WTC11 (cell line): ENCODE measurements around the gene CYP27A1. TPM values are rescaled to one million over a fixed set of nuclear protein-coding genes. Genes with fewer than 3 reads are reported as not detected.
A peak's percentile ranks its signal among the peaks of the same experiment; 100 is the strongest.

Source experiments
- ATAC-seq: fragments of 200-7000 bp; cut with Tn5 transposase; 2 replicates; pipeline ENCODE4 v1.10.0; 2021; ENCODE audit warnings: mild to moderate bottlenecking, moderate library complexity
- CTCF ChIA-PET: fragments of 300-600 bp; sonication (Branson Sonifier 250); formaldehyde crosslinking; loops from one replicate; lab custom pipeline; 2021; ENCODE audit warnings: antibody characterized with exemption; lab: Charles Lee
- POLR2A ChIA-PET: fragments of 350-600 bp; sonication (Branson Sonifier 250); formaldehyde crosslinking; loops from one replicate; lab custom pipeline; 2021; ENCODE audit warnings: antibody characterized with exemption; lab: Charles Lee
- DNase-seq: peaks from one replicate; pipeline ENCODE4 v3.0.0; 2021; ENCODE audit warnings: low spot score
- H3K27ac Mint-ChIP-seq: 2 replicates; pipeline ENCODE4 v1.8.0; 2021; ENCODE audit warnings: mixed read lengths
- H3K27me3 Mint-ChIP-seq: 2 replicates; pipeline ENCODE4 v1.8.0; 2021; ENCODE audit warnings: low read depth, mild to moderate bottlenecking, moderate library complexity, mixed read lengths
- H3K36me3 Mint-ChIP-seq: 2 replicates; pipeline ENCODE4 v1.8.0; 2021; ENCODE audit warnings: mixed read lengths
- H3K4me1 Mint-ChIP-seq: 2 replicates; pipeline ENCODE4 v1.8.0; 2022; ENCODE audit warnings: mixed read lengths
- H3K4me3 Mint-ChIP-seq: 2 replicates; pipeline ENCODE4 v1.8.0; 2021; ENCODE audit warnings: mild to moderate bottlenecking, moderate library complexity, mixed read lengths
- H3K9me3 Mint-ChIP-seq: 2 replicates; pipeline ENCODE4 v1.8.0; 2021; ENCODE audit warnings: mixed read lengths
- ERG ChIP-seq: fragments of 250-450 bp; sonication (Bioruptor Pico); IDR thresholded peaks from 2 replicates; pipeline ENCODE4 v1.8.0; 2021; ENCODE audit warnings: mild to moderate bottlenecking
- GABPB1 ChIP-seq: sonication (generic); formaldehyde crosslinking; IDR thresholded peaks from 2 replicates; pipeline ENCODE4 v1.8.1; 2023; ENCODE audit warnings: mild to moderate bottlenecking, missing genetic modification reagents
- NFYB ChIP-seq: sonication (generic); formaldehyde crosslinking; conservative IDR thresholded peaks from 2 replicates; pipeline ENCODE4 v1.8.0; 2022; ENCODE audit warnings: low read depth, missing genetic modification reagents
- RORB ChIP-seq: fragments of 250-450 bp; sonication (Bioruptor Pico); IDR thresholded peaks from 2 replicates; pipeline ENCODE4 v1.9.0; 2021; ENCODE audit warnings: mild to moderate bottlenecking
- total RNA-seq: library from RNA; stranded (reverse); gene quantifications from 3 replicates; pipeline ENCODE4 v1.2.3, GENCODE V29; 2021
- TF ChIP-seq, protein P1 (sequence below): fragments of 250-450 bp; sonication (Bioruptor Pico); IDR thresholded peaks from 2 replicates; pipeline ENCODE4 v1.9.0; 2021; ENCODE audit warnings: mild to moderate bottlenecking
- TF ChIP-seq, protein P2 (sequence below): sonication (generic); formaldehyde crosslinking; IDR thresholded peaks from 2 replicates; pipeline ENCODE4 v1.8.1; 2022; ENCODE audit warnings: missing genetic modification reagents, borderline replicate concordance
- TF ChIP-seq, protein P3 (sequence below): sonication (generic); formaldehyde crosslinking; IDR thresholded peaks from 2 replicates; pipeline ENCODE4 v1.8.1; 2023; ENCODE audit warnings: mild to moderate bottlenecking, missing genetic modification reagents, borderline replicate concordance
- TF ChIP-seq, protein P4 (sequence below): sonication (generic); formaldehyde crosslinking; IDR thresholded peaks from 2 replicates; pipeline ENCODE4 v1.8.0; 2023; ENCODE audit warnings: mild to moderate bottlenecking, missing genetic modification reagents

Gene CYP27A1
- total RNA-seq, 1 experiment from 2014 or later: 5.6 TPM

DNA sequence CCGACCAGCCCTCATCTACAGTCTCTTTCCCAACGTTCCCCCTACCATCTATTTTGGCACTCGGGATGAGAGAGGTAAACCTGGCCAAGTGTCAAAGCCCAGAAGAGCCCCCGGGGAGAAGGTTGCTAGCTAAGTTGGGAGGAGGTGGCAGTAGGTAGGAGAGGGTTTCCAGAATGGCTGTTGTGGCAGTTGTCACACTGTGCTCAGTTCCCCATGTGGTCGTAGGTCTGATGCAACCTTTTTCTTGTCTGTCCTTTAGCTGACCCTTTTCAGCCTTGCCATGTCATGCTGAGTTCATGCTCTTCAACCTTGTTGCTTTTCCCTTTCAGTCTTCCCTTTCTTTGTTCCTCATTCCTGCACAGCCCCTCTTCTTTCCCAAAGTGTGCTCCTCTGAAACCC, 36.8 kb upstream of the CYP27A1 start:
- DNase-seq: no peak
- ATAC-seq: no peak
- TF ChIP-seq RORB (CRISPR knock-in tag) (no peak), GABPB1 (CRISPR knock-in tag) (peak; percentile 94)
- TF ChIP-seq, protein P1, sequence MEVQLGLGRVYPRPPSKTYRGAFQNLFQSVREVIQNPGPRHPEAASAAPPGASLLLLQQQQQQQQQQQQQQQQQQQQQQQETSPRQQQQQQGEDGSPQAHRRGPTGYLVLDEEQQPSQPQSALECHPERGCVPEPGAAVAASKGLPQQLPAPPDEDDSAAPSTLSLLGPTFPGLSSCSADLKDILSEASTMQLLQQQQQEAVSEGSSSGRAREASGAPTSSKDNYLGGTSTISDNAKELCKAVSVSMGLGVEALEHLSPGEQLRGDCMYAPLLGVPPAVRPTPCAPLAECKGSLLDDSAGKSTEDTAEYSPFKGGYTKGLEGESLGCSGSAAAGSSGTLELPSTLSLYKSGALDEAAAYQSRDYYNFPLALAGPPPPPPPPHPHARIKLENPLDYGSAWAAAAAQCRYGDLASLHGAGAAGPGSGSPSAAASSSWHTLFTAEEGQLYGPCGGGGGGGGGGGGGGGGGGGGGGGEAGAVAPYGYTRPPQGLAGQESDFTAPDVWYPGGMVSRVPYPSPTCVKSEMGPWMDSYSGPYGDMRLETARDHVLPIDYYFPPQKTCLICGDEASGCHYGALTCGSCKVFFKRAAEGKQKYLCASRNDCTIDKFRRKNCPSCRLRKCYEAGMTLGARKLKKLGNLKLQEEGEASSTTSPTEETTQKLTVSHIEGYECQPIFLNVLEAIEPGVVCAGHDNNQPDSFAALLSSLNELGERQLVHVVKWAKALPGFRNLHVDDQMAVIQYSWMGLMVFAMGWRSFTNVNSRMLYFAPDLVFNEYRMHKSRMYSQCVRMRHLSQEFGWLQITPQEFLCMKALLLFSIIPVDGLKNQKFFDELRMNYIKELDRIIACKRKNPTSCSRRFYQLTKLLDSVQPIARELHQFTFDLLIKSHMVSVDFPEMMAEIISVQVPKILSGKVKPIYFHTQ (CRISPR knock-in tag): no peak
- TF ChIP-seq, protein P2, sequence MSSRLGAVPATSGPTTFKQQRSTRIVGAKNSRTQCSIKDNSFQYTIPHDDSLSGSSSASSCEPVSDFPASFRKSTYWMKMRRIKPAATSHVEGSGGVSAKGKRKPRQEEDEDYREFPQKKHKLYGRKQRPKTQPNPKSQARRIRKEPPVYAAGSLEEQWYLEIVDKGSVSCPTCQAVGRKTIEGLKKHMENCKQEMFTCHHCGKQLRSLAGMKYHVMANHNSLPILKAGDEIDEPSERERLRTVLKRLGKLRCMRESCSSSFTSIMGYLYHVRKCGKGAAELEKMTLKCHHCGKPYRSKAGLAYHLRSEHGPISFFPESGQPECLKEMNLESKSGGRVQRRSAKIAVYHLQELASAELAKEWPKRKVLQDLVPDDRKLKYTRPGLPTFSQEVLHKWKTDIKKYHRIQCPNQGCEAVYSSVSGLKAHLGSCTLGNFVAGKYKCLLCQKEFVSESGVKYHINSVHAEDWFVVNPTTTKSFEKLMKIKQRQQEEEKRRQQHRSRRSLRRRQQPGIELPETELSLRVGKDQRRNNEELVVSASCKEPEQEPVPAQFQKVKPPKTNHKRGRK (CRISPR knock-in tag): no peak
- H3K27ac Mint-ChIP-seq: no peak overlapping the region
- CTCF ChIA-PET: interaction anchor here (1.2 to 2.0 kb wide), 3 partner anchors 35 to 102 kb away, joined by 3 to 5 read pairs (median 3); no protein-coding TSS in a partner anchor
- no peaks in the 10 kb centered on the region for H3K27me3 Mint-ChIP-seq
- POLR2A ChIA-PET: no interaction called here
- no peaks in the 10 kb centered on the region for H3K4me1 Mint-ChIP-seq
- H3K36me3 Mint-ChIP-seq: peaks cover 69% of the 10 kb centered on the region
- H3K4me3 Mint-ChIP-seq: no peak overlapping the region
- no peaks in the 10 kb centered on the region for H3K9me3 Mint-ChIP-seq

DNA sequence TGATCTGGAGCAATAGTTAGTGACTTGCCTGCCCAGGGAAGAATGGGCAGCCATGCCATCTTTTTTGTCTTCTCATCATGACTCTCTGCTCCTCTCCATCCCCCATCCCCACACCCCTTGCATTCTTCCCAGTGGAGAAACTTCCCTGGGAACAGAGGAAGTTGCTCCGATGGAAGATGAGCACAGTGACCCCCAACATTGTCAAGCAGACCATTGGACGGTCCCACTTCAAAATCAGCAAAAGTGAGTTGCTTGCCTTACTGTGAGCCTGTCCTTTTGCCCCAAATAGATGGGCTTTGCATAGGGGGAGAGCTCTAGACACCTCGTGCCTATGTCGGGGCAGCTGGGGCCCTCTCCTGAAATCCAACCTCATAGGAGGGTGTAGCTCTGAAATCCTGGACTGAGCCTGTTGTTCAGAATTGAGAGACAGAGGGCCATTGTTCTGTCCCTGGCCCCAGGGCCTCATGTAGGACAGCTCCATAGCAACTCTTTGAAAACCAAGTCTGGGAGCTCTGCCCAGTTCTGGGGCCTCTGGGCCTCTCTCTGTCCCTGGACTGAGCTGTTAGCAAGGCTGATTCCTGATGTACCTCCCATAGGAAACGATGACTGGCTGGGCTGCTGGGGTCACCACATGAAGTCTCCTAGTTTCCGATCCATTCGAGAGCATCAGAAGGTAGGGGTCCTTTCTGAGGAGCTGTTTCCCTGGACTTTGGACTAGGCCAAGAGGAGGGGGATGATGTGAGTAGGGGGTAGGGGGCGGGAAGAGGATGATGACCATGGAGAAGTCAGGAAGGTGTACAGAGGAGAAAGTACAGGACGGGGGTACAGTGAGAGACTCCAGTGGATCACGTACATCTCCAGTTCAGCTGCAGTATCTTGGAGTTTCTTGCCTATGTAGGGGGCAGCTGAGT, 36.1 kb upstream of the CYP27A1 start:
- ChIA-PET POLR2A (no interaction called here), CTCF (interaction anchor here (0.7 to 2.0 kb wide), 4 partner anchors 18 to 102 kb away, joined by 3 to 6 read pairs (median 4); no protein-coding TSS in a partner anchor)
- no peaks in the 10 kb centered on the region for H3K4me1 Mint-ChIP-seq
- no peak overlapping the region for H3K4me3 Mint-ChIP-seq
- H3K27me3 Mint-ChIP-seq: no peaks in the 10 kb centered on the region
- no peak overlapping the region for H3K27ac Mint-ChIP-seq
- DNase-seq (no peak), ATAC-seq (no peak)
- TF ChIP-seq, protein P3, sequence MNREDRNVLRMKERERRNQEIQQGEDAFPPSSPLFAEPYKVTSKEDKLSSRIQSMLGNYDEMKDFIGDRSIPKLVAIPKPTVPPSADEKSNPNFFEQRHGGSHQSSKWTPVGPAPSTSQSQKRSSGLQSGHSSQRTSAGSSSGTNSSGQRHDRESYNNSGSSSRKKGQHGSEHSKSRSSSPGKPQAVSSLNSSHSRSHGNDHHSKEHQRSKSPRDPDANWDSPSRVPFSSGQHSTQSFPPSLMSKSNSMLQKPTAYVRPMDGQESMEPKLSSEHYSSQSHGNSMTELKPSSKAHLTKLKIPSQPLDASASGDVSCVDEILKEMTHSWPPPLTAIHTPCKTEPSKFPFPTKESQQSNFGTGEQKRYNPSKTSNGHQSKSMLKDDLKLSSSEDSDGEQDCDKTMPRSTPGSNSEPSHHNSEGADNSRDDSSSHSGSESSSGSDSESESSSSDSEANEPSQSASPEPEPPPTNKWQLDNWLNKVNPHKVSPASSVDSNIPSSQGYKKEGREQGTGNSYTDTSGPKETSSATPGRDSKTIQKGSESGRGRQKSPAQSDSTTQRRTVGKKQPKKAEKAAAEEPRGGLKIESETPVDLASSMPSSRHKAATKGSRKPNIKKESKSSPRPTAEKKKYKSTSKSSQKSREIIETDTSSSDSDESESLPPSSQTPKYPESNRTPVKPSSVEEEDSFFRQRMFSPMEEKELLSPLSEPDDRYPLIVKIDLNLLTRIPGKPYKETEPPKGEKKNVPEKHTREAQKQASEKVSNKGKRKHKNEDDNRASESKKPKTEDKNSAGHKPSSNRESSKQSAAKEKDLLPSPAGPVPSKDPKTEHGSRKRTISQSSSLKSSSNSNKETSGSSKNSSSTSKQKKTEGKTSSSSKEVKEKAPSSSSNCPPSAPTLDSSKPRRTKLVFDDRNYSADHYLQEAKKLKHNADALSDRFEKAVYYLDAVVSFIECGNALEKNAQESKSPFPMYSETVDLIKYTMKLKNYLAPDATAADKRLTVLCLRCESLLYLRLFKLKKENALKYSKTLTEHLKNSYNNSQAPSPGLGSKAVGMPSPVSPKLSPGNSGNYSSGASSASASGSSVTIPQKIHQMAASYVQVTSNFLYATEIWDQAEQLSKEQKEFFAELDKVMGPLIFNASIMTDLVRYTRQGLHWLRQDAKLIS (CRISPR knock-in tag): no peak
- TF ChIP-seq GABPB1 (CRISPR knock-in tag): peak; percentile 25; the same call in 1 of the 2 replicates
- no peaks in the 10 kb centered on the region for H3K9me3 Mint-ChIP-seq
- H3K36me3 Mint-ChIP-seq: peaks cover 70% of the 10 kb centered on the region

GRCh38 chr2:218746470-218746795, 35.5 kb upstream of the CYP27A1 start:
- no peaks in the 10 kb centered on the region for H3K27me3 Mint-ChIP-seq
- DNase-seq (no peak), ATAC-seq (no peak)
- H3K27ac Mint-ChIP-seq: no peak overlapping the region
- no peak for TF ChIP-seq ERG (CRISPR knock-in tag)
- no peak for TF ChIP-seq NFYB (CRISPR knock-in tag)
- TF ChIP-seq, protein P4, sequence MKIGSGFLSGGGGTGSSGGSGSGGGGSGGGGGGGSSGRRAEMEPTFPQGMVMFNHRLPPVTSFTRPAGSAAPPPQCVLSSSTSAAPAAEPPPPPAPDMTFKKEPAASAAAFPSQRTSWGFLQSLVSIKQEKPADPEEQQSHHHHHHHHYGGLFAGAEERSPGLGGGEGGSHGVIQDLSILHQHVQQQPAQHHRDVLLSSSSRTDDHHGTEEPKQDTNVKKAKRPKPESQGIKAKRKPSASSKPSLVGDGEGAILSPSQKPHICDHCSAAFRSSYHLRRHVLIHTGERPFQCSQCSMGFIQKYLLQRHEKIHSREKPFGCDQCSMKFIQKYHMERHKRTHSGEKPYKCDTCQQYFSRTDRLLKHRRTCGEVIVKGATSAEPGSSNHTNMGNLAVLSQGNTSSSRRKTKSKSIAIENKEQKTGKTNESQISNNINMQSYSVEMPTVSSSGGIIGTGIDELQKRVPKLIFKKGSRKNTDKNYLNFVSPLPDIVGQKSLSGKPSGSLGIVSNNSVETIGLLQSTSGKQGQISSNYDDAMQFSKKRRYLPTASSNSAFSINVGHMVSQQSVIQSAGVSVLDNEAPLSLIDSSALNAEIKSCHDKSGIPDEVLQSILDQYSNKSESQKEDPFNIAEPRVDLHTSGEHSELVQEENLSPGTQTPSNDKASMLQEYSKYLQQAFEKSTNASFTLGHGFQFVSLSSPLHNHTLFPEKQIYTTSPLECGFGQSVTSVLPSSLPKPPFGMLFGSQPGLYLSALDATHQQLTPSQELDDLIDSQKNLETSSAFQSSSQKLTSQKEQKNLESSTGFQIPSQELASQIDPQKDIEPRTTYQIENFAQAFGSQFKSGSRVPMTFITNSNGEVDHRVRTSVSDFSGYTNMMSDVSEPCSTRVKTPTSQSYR (CRISPR knock-in tag): no peak
- TF ChIP-seq, protein P2 (CRISPR knock-in tag): no peak
- POLR2A ChIA-PET: no interaction called here
- H3K4me1 Mint-ChIP-seq: no peaks in the 10 kb centered on the region
- no peak overlapping the region for H3K4me3 Mint-ChIP-seq
- CTCF ChIA-PET: interaction anchor here (0.7 to 2.0 kb wide), 4 partner anchors 19 to 101 kb away, joined by 3 to 6 read pairs (median 4); no protein-coding TSS in a partner anchor
- H3K36me3 Mint-ChIP-seq: peaks cover 73% of the 10 kb centered on the region
- no peaks in the 10 kb centered on the region for H3K9me3 Mint-ChIP-seq
